SK-N-SH (cell line): ENCODE measurements around the gene TTC21A.

ENCODE experiments used
- CHD2 ChIP-seq: fragments of 150-350 bp; IDR thresholded peaks from 2 replicates; pipeline ENCODE4 v1.6.1; 2018; ENCODE audit warnings: low read length; ENCODE audit not compliant: partially characterized antibody
- CTCF ChIP-seq: fragments of 200-600 bp; sonication (generic); IDR thresholded peaks from 2 replicates; pipeline ENCODE4 v1.6.1; 2017; ENCODE audit warnings: antibody characterized with exemption, mild to moderate bottlenecking, moderate library complexity
- ELF1 ChIP-seq: IDR thresholded peaks from 2 replicates; pipeline ENCODE4 v1.4.0; 2012
- NRF1 ChIP-seq: IDR thresholded peaks from 2 replicates; pipeline ENCODE4 v1.6.1; 2012; ENCODE audit warnings: low read depth, mild to moderate bottlenecking, low read length
- POLR2AphosphoS5 ChIP-seq: IDR thresholded peaks from 2 replicates; pipeline ENCODE4 v1.6.1; 2012; ENCODE audit warnings: low read depth, low read length
- SMC3 ChIP-seq: IDR thresholded peaks from 2 replicates; pipeline ENCODE4 v1.6.1; 2012; ENCODE audit warnings: low read depth, low read length, improper control_type of control experiment
- TCF12 ChIP-seq: IDR thresholded peaks from 2 replicates; pipeline ENCODE4 v1.4.0; 2012

DNA sequence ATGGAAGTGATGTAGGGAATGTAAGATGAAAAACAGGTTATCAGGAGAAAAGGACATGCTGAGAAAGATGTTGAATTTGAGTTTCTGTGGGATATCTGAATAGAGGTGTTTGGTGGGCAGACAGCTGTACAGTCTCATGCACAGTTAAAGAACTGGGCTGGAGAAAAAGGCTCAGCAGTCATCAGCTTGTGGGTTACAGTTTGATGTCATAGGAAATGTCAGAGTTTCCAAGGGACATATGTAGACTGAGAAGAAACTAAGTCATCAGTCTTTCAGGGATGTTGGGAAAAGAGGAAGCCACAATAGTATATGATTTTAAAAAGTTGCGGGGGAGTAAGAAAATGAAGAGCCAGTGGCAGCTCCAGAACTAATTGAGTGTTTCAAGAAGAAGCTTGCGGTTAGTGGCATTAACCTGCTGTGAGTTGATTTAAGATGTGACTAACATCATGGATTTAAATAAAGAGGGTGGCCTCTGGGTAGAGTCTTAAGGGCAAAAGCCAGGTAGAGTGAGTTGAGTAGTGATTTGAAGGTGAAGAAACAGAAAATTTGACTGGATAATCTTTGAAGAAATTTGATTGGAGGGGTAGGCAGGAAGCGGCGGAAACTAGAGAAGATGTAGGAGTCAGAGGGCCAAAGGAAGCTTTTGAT is 24.7 kb upstream of the TTC21A start:
- TF ChIP-seq SMC3 (no peak), POLR2AphosphoS5 (no peak), CTCF (no peak), NRF1 (no peak), TCF12 (no peak), ELF1 (no peak), CHD2 (no peak)
